GM12891 (cell line): ENCODE data around the gene CBLB.

ENCODE experiments used
- PAX5 ChIP-seq: IDR thresholded peaks from 2 replicates; pipeline ENCODE4 v1.6.1; 2011; ENCODE audit warnings: low read length, moderate library complexity, mild to moderate bottlenecking; ENCODE audit not compliant: insufficient read depth, severe bottlenecking
- POLR2A ChIP-seq: IDR thresholded peaks from 2 replicates; pipeline ENCODE4 v1.6.1; 2011; ENCODE audit warnings: low read depth, low read length, control low read depth
- POLR2AphosphoS5 ChIP-seq: IDR thresholded peaks from 2 replicates; pipeline ENCODE4 v1.6.1; 2011; ENCODE audit warnings: low read depth, low read length, control low read depth
- TAF1 ChIP-seq: IDR thresholded peaks from 2 replicates; pipeline ENCODE4 v1.6.1; 2011; ENCODE audit warnings: low read depth, low read length, control low read depth

GRCh38 chr3:105728771-105729312 lies 140.0 kb downstream of the CBLB start:
- no peak for TF ChIP-seq TAF1
- no peak for TF ChIP-seq POLR2A
- no peak for TF ChIP-seq POLR2AphosphoS5
- TF ChIP-seq PAX5, result no peak
